Measurements from ENCODE around the gene TNNC1. TPM values are rescaled to one million over a fixed set of nuclear protein-coding genes. Genes with fewer than 3 reads are reported as not detected.

TNNC1 gene
- total and polyA plus RNA-seq, 9 of the 15 experiments (the other 6 are each of a cell fraction or from before 2014, with no cell fraction given) = 0.08 to 0.85 (median 0.42) TPM; not detected in 4

- H3K27ac ChIP-seq (ENCODE audit: extremely low read depth, low read depth, low read length) = no peak overlapping the region
- H3K9me1 ChIP-seq (ENCODE audit: control insufficient read depth, insufficient read depth, low read length) = no peaks in the 10 kb centered on the region
- no peak for TF ChIP-seq ZNF584 (CRISPR knock-in tag; IDR thresholded peaks at IDR 0.05; ENCODE audit: low read depth)
- no peak for TF ChIP-seq MEF2D (tag; conservative IDR thresholded peaks at IDR 0.05; ENCODE audit: low read depth)
- TF ChIP-seq POLR3G (IDR thresholded peaks at IDR 0.05; ENCODE audit: extremely low read depth, insufficient read length, insufficient replicate concordance) = no peak
- no peak for TF ChIP-seq ZNF175 (CRISPR knock-in tag; IDR thresholded peaks at IDR 0.05; ENCODE audit: low read depth)
- TF ChIP-seq ELF4 (CRISPR knock-in tag; IDR thresholded peaks at IDR 0.05) = no peak
- TF ChIP-seq MAFF (IDR thresholded peaks at IDR 0.05; ENCODE audit: low read length) = no peak
- TF ChIP-seq ZNF75A (CRISPR knock-in tag; IDR thresholded peaks at IDR 0.05) = no peak
- TF ChIP-seq SIX5 (IDR thresholded peaks at IDR 0.05; ENCODE audit: borderline replicate concordance in 1 of 2, insufficient read depth in 1 of 2, low read depth in 1 of 2, low read length in 2 of 2) = no peak
- no peak for TF ChIP-seq ZFP1 (CRISPR knock-in tag; IDR thresholded peaks at IDR 0.05)
- TF ChIP-seq, protein P1, sequence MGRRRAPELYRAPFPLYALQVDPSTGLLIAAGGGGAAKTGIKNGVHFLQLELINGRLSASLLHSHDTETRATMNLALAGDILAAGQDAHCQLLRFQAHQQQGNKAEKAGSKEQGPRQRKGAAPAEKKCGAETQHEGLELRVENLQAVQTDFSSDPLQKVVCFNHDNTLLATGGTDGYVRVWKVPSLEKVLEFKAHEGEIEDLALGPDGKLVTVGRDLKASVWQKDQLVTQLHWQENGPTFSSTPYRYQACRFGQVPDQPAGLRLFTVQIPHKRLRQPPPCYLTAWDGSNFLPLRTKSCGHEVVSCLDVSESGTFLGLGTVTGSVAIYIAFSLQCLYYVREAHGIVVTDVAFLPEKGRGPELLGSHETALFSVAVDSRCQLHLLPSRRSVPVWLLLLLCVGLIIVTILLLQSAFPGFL (CRISPR knock-in tag; IDR thresholded peaks at IDR 0.05) = no peak
- no peak for TF ChIP-seq MYC (IDR thresholded peaks at IDR 0.05; ENCODE audit: low read depth, low read length)
- no peak for TF ChIP-seq MYC (CRISPR knock-in tag; IDR thresholded peaks at IDR 0.05; ENCODE audit: borderline replicate concordance, low read depth)
- TF ChIP-seq BMI1 (IDR thresholded peaks at IDR 0.05; ENCODE audit: low read length) = no peak
- no peak for TF ChIP-seq ZNF316 (IDR thresholded peaks at IDR 0.05)
- TF ChIP-seq DLX4 (CRISPR knock-in tag; IDR thresholded peaks at IDR 0.05) = no peak
- no peak for TF ChIP-seq RFX5 (IDR thresholded peaks at IDR 0.05; ENCODE audit: low read depth, low read length)
- TF ChIP-seq RFX7 (CRISPR knock-in tag; IDR thresholded peaks at IDR 0.05) = no peak
- TF ChIP-seq SPI1 (IDR thresholded peaks at IDR 0.05; ENCODE audit: borderline replicate concordance, low read depth, low read length) = no peak
- no peak for TF ChIP-seq SIN3B (IDR thresholded peaks at IDR 0.05; ENCODE audit: low read depth)
- H3K4me2 ChIP-seq (ENCODE audit: insufficient read depth, low read length) = no peak overlapping the region
- intact Hi-C loops (cut with micrococcal nuclease) = no loop called here
- no TSS peak for BruUV-seq (replicated peaks)
- H3K27me3 ChIP-seq (ENCODE audit: control insufficient read depth in 2 of 2, insufficient read depth in 2 of 2, low read length in 2 of 2) = no peaks in the 10 kb centered on the region
- FAIRE-seq (no peak), DNase-seq (ENCODE audit: extremely low read depth in 1 of 4, low spot score in 3 of 4) (no peak), ATAC-seq (no peak; the same call in 2 of the 3 replicates)
- H3K9me3 ChIP-seq (replicated peaks; ENCODE audit: control insufficient read depth, insufficient read depth, low read depth, low read length) = no peaks in the 10 kb centered on the region
- H3K36me3 ChIP-seq (ENCODE audit: control insufficient read depth, insufficient read depth, low read length) = no peaks in the 10 kb centered on the region
- 60% methylated on average over 5 of the region's 11 CpGs for WGBS (ENCODE audit: insufficient coverage, low coverage, missing lambda C conversion rate)
- ChIA-PET POLR2A (no interaction called here), CTCF (ENCODE audit: low intra/inter-chr PET ratio) (no interaction called here)
- no peaks in the 10 kb centered on the region for H3K79me2 ChIP-seq (ENCODE audit: control insufficient read depth, insufficient read depth, low read length)
- no peak overlapping the region for H2AFZ ChIP-seq (ENCODE audit: low read depth, low read length)
- no peak overlapping the region for H3K9ac ChIP-seq (ENCODE audit: insufficient read depth in 1 of 2, low read depth in 2 of 2, low read length in 2 of 2)
- peaks cover 5 to 52% of the 10 kb centered on the region in 2 experiments; a peak in 3 of 5 replicates for H3K4me1 ChIP-seq (replicated peaks in 1 of 2; ENCODE audit: control insufficient read depth in 2 of 2, insufficient read depth in 2 of 2, low read length in 2 of 2)
- no peak overlapping the region for H3K4me3 ChIP-seq
- in situ Hi-C loops (cut with MboI) = no loop called here
- no peaks in the 10 kb centered on the region for H4K20me1 ChIP-seq (replicated peaks; ENCODE audit: control insufficient read depth, insufficient read depth, low read length)
These were observed 49.0 kb upstream of the TNNC1 start for GRCh38 chr3:52502808-52503350.

All from K562 (cell line).